Suprapubic skin (tissue), 4 donors: ENCODE results near the gene COASY.

ENCODE experiments used
- CTCF ChIP-seq, 2 donors: fragments of 200-600 bp in 1 of 2; fragments of 450-650 bp in 1 of 2; sonication (generic) in 1 of 2; IDR thresholded peaks; one replicate each; pipeline ENCODE4 v1.5.1; 2016 to 2019; ENCODE audit warnings: antibody characterized with exemption in 2 of 2, mild to moderate bottlenecking in 1 of 2, moderate library complexity in 1 of 2
- EP300 ChIP-seq: sonication (generic); formaldehyde crosslinking; IDR thresholded peaks from one replicate; pipeline ENCODE4 v1.6.1; 2017; ENCODE audit warnings: antibody characterized with exemption
- POLR2AphosphoS5 ChIP-seq, 3 donors: sonication (generic); formaldehyde crosslinking; IDR thresholded peaks; one replicate each; pipeline ENCODE4 v1.6.1; 2017; ENCODE audit warnings: antibody characterized with exemption in 3 of 3

- no peak for TF ChIP-seq CTCF (IDR thresholded peaks at IDR 0.05)
- no peak for TF ChIP-seq POLR2AphosphoS5 (IDR thresholded peaks at IDR 0.05)
- no peak for TF ChIP-seq EP300
Measured at GRCh38 chr17:42590886-42591285, 28.9 kb downstream of the COASY start.
